HK-2 (cell line): ENCODE measurements around the gene CAMTA1.
"Not testable (repeated sequence)": the region's sequence is repeated elsewhere in the genome, so short reads cannot be mapped to it uniquely, and the experiment has no call there.

Source experiments
- DNase-seq: peaks from one replicate; pipeline ENCODE4 v3.0.0-alpha.2; 2018; ENCODE audit not compliant: unreplicated experiment

Gene CAMTA1

GRCh38 chr1:7674972-7675371 lies 889.7 kb downstream of the CAMTA1 start:
- no peak for DNase-seq

- DNase-seq, result no peak
Measured at GRCh38 chr1:7675431-7676273, 890.4 kb downstream of the CAMTA1 start.

- DNase-seq, result no peak
Measured at GRCh38 chr1:7676274-7676945, 891.2 kb downstream of the CAMTA1 start.

GRCh38 chr1:7677111-7677510 lies 891.9 kb downstream of the CAMTA1 start:
- no peak for DNase-seq

GRCh38 chr1:7677815-7678214 lies 892.6 kb downstream of the CAMTA1 start:
- no peak for DNase-seq

- DNase-seq, result no peak
Measured at GRCh38 chr1:7678491-7679158, 893.4 kb downstream of the CAMTA1 start.

GRCh38 chr1:7679159-7679872 lies 894.1 kb downstream of the CAMTA1 start:
- DNase-seq, result no peak

GRCh38 chr1:7679873-7680206 lies 894.6 kb downstream of the CAMTA1 start:
- no peak for DNase-seq

- DNase-seq, result peak; percentile 53
Measured at GRCh38 chr1:7680207-7680954, 895.1 kb downstream of the CAMTA1 start.

GRCh38 chr1:7680955-7681268 lies 895.7 kb downstream of the CAMTA1 start:
- DNase-seq, result no peak

GRCh38 chr1:7681401-7681800 lies 896.1 kb downstream of the CAMTA1 start:
- no peak for DNase-seq

- DNase-seq, result no peak
Measured at GRCh38 chr1:7683521-7683920, 898.3 kb downstream of the CAMTA1 start.

GRCh38 chr1:7684132-7684531 lies 898.9 kb downstream of the CAMTA1 start:
- no peak for DNase-seq

GRCh38 chr1:7684861-7685635 lies 899.8 kb downstream of the CAMTA1 start:
- no peak for DNase-seq

GRCh38 chr1:7686301-7686850 lies 901.1 kb downstream of the CAMTA1 start:
- no peak for DNase-seq

GRCh38 chr1:7687411-7687810 lies 902.2 kb downstream of the CAMTA1 start:
- DNase-seq, result no peak

GRCh38 chr1:7688659-7689058 lies 903.4 kb downstream of the CAMTA1 start:
- DNase-seq, result no peak

GRCh38 chr1:7689307-7689706 lies 904.1 kb downstream of the CAMTA1 start:
- not testable (repeated sequence) for DNase-seq

GRCh38 chr1:7690076-7690475 lies 904.8 kb downstream of the CAMTA1 start:
- no peak for DNase-seq

GRCh38 chr1:7690496-7691182 lies 905.4 kb downstream of the CAMTA1 start:
- DNase-seq, result no peak
